NB4 (cell line): ENCODE measurements around the gene BICDL1.

Experiments
- MYC ChIP-seq: IDR thresholded peaks from 2 replicates; pipeline ENCODE4 v1.6.1; 2011; ENCODE audit warnings: low read depth, low read length
- POLR2A ChIP-seq: IDR thresholded peaks from 2 replicates; pipeline ENCODE4 v1.6.1; 2011; ENCODE audit warnings: mild to moderate bottlenecking; ENCODE audit not compliant: insufficient read length; ENCODE audit errors: extremely low read depth
- TF ChIP-seq, protein P1 (sequence below): IDR thresholded peaks from one replicate; pipeline ENCODE4 v1.5.1; 2012; ENCODE audit warnings: low read depth, low read length
- TF ChIP-seq, protein P2 (sequence below): IDR thresholded peaks from 2 replicates; pipeline ENCODE4 v1.6.1; 2011; ENCODE audit warnings: low read depth, low read length

DNA sequence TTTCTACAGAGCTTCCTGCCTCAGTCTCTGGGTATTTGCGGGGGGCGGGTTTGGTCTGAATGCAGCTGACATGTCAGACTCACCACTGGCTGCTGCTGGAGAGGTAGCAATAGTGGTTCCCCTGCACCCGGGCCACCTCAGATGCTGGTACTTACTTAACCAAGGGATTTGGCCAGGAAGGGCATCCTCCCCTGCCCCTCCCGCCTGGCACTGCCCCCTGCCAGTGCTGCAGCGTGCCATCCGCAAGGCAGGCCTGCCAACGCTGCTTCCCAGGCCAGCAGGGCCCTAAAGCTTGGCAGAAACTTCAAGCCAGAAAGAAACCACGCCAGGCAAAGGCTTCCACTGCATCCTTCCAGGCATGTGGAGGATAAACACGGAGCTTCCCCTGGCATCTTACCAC, 105.4 kb downstream of the BICDL1 start:
- TF ChIP-seq, protein P1, sequence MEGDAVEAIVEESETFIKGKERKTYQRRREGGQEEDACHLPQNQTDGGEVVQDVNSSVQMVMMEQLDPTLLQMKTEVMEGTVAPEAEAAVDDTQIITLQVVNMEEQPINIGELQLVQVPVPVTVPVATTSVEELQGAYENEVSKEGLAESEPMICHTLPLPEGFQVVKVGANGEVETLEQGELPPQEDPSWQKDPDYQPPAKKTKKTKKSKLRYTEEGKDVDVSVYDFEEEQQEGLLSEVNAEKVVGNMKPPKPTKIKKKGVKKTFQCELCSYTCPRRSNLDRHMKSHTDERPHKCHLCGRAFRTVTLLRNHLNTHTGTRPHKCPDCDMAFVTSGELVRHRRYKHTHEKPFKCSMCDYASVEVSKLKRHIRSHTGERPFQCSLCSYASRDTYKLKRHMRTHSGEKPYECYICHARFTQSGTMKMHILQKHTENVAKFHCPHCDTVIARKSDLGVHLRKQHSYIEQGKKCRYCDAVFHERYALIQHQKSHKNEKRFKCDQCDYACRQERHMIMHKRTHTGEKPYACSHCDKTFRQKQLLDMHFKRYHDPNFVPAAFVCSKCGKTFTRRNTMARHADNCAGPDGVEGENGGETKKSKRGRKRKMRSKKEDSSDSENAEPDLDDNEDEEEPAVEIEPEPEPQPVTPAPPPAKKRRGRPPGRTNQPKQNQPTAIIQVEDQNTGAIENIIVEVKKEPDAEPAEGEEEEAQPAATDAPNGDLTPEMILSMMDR, result no peak
- TF ChIP-seq POLR2A, result no peak
- TF ChIP-seq, protein P2, sequence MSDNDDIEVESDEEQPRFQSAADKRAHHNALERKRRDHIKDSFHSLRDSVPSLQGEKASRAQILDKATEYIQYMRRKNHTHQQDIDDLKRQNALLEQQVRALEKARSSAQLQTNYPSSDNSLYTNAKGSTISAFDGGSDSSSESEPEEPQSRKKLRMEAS, result no peak
- no peak for TF ChIP-seq MYC
